Hematopoietic multipotent progenitor cell treated with erythropoietin and hydrocortisone succinate and interleukin-3 and kit ligand, for 15 days (in vitro differentiated cells): Measurements from ENCODE around the gene CYB561A3.

ENCODE experiments used
- DNase-seq: peaks from one replicate; pipeline ENCODE4 v3.0.0-alpha.2; 2015; ENCODE audit warnings: low spot score

Gene CYB561A3

GRCh38 chr11:61325649-61326414 lies 35.9 kb downstream of the CYB561A3 start:
- DNase-seq, result no peak

- DNase-seq, result no peak
Observed at GRCh38 chr11:61315260-61315659, 46.4 kb downstream of the CYB561A3 start.

GRCh38 chr11:61310749-61311148 lies 50.9 kb downstream of the CYB561A3 start:
- DNase-seq, result no peak

- no peak for DNase-seq
Observed at GRCh38 chr11:61309739-61310138, 51.9 kb downstream of the CYB561A3 start.

- no peak for DNase-seq
Observed at GRCh38 chr11:61309141-61309540, 52.5 kb downstream of the CYB561A3 start.

GRCh38 chr11:61307354-61307753 lies 54.3 kb downstream of the CYB561A3 start:
- DNase-seq, result no peak

GRCh38 chr11:61306221-61306620 lies 55.5 kb downstream of the CYB561A3 start:
- DNase-seq, result no peak

GRCh38 chr11:61305417-61305816 lies 56.3 kb downstream of the CYB561A3 start:
- DNase-seq, result no peak

- no peak for DNase-seq
Observed at GRCh38 chr11:61303725-61304124, 58.0 kb downstream of the CYB561A3 start.

- DNase-seq, result no peak
Observed at GRCh38 chr11:61302550-61302949, 59.1 kb downstream of the CYB561A3 start.
